ENCODE measurements around the gene BATF.

BATF gene

GRCh38 chr14:75562089-75562488, 39.8 kb downstream of the BATF start:
- no peak for TF ChIP-seq CTCF (IDR thresholded peaks at IDR 0.05; ENCODE audit: borderline replicate concordance, control extremely low read depth, extremely low read depth, insufficient read depth, missing control alignments)
- in situ Hi-C loops (cut with MboI; ENCODE audit: low sequenced_read_pairs, unreplicated experiment): loop anchor here (10.0 kb wide), 1 partner anchor 247 kb away; no protein-coding TSS in a partner anchor
- no peak for DNase-seq (ENCODE audit: low spot score)

- in situ Hi-C loops (cut with MboI; ENCODE audit: low sequenced_read_pairs, unreplicated experiment): loop anchor here (10.0 kb wide), 1 partner anchor 248 kb away; no protein-coding TSS in a partner anchor
Measured at GRCh38 chr14:75562489-75562888, 40.2 kb downstream of the BATF start.

DNA sequence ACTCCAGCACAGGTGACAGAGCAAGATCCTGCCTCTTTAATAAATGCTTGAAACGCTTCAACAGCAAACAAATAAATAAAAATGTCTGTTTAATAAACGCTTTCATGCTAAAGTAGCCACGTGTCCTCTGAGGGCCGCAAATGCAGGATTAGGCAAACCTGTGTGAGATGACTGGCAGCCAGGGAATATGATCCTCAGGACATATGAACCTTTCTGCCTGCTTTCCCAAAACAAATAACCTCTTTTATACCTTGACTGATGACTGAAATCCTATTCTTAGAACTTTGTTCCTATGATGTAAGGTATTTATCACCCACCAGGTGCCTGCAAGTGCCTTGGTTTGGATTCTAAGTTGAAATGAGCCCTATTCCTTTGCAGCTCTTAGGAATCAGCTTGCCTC, 41.7 kb downstream of the BATF start:
- DNase-seq (ENCODE audit: low spot score): no peak
- TF ChIP-seq CTCF (IDR thresholded peaks at IDR 0.05; ENCODE audit: borderline replicate concordance, control extremely low read depth, extremely low read depth, insufficient read depth, missing control alignments): no peak
- in situ Hi-C loops (cut with MboI; ENCODE audit: low sequenced_read_pairs, unreplicated experiment): loop anchor here (10.0 kb wide), 1 partner anchor 249 kb away; no protein-coding TSS in a partner anchor

More at GRCh38 chr14:75562489-75562888, 40.2 kb downstream of the BATF start:
- no peak for TF ChIP-seq CTCF (IDR thresholded peaks at IDR 0.05; ENCODE audit: borderline replicate concordance, control extremely low read depth, extremely low read depth, insufficient read depth, missing control alignments)
- DNase-seq (ENCODE audit: low spot score): no peak

- no peak for DNase-seq (ENCODE audit: low spot score)
- in situ Hi-C loops (cut with MboI; ENCODE audit: low sequenced_read_pairs, unreplicated experiment): loop anchor here (10.0 kb wide), 1 partner anchor 250 kb away; no protein-coding TSS in a partner anchor
- no peak for TF ChIP-seq CTCF (IDR thresholded peaks at IDR 0.05; ENCODE audit: borderline replicate concordance, control extremely low read depth, extremely low read depth, insufficient read depth, missing control alignments)
Measured at GRCh38 chr14:75565056-75565455, 42.8 kb downstream of the BATF start.

GRCh38 chr14:75566321-75566720, 44.1 kb downstream of the BATF start:
- in situ Hi-C loops (cut with MboI; ENCODE audit: low sequenced_read_pairs, unreplicated experiment): loop anchor here (10.0 kb wide), 1 partner anchor 252 kb away; no protein-coding TSS in a partner anchor
- no peak for DNase-seq (ENCODE audit: low spot score)
- no peak for TF ChIP-seq CTCF (IDR thresholded peaks at IDR 0.05; ENCODE audit: borderline replicate concordance, control extremely low read depth, extremely low read depth, insufficient read depth, missing control alignments)

DNA sequence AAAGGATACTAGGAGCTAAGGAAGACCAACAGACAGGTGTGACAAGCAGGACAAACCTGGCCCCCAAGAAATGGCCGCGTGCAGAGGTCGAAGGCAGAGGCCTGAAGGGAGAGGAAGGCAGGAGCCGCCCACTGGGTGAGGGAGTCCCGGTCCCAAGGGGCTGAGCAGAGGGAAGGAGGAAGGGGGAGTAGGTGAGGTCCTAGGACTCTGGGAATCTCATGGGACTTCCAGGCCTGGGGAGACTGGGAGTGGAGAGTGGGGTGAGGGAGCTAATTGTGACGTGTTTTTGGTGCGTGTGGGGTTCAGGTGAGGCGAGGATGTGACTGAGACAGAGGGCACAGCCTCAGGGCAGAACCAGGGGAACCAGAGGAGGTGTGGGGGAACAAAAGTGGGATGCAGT, 44.5 kb downstream of the BATF start:
- no peak for DNase-seq (ENCODE audit: low spot score)
- no peak for TF ChIP-seq CTCF (IDR thresholded peaks at IDR 0.05; ENCODE audit: borderline replicate concordance, control extremely low read depth, extremely low read depth, insufficient read depth, missing control alignments)
- in situ Hi-C loops (cut with MboI; ENCODE audit: low sequenced_read_pairs, unreplicated experiment): loop anchor here (10.0 kb wide), 1 partner anchor 252 kb away; no protein-coding TSS in a partner anchor

Measured in GM13976 (cell line).